GM12878 (cell line): ENCODE measurements around the gene MYO1E.

Experiments used
- KAT2A ChIP-seq: conservative IDR thresholded peaks from 2 replicates; pipeline ENCODE4 v1.6.1; 2011; ENCODE audit warnings: low read depth, low read length; ENCODE audit not compliant: control insufficient read depth
- POLR2A ChIP-seq: IDR thresholded peaks from 2 replicates; pipeline ENCODE4 v1.6.1; 2011; ENCODE audit warnings: low read depth, mild to moderate bottlenecking, low read length
- TF ChIP-seq, protein P1 (sequence below): fragments of 450-650 bp; IDR thresholded peaks from 2 replicates; pipeline ENCODE4 v1.6.1; 2016; ENCODE audit warnings: mild to moderate bottlenecking
- TF ChIP-seq, protein P2 (sequence below), 3 experiments: IDR thresholded peaks in 2 of 3; conservative IDR thresholded peaks in 1 of 3; 2 replicates each; pipeline ENCODE4 v1.5.1; 2011; ENCODE audit warnings: low read depth in 3 of 3, low read length in 3 of 3, mild to moderate bottlenecking in 3 of 3, control low read depth in 2 of 3, moderate library complexity in 2 of 3, inconsistent platforms in 1 of 3, mixed read lengths in 1 of 3; ENCODE audit not compliant: control insufficient read depth in 2 of 3, insufficient read depth in 1 of 3; ENCODE audit errors: extremely low read depth in 1 of 3

DNA sequence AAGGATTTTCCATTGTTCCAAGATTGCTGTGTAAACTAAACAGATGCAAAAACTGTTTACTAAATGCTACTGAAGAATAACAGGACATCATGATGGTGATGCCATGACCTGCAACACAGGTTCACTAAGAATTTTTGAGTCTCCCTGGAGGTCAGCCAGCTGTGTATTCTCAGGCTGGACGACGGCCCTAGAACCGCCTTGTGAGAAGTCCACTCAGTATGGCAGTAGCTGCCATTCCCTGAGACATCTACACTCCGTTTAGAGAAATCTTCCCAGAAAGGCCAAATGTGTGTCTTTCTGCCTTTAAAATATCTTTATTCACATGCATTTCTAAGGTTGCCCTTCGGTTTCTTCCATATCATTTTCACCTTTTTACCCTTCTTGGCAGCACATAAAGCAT is 63.3 kb downstream of the MYO1E start:
- TF ChIP-seq KAT2A (no peak), POLR2A (no peak)
- TF ChIP-seq, protein P1, sequence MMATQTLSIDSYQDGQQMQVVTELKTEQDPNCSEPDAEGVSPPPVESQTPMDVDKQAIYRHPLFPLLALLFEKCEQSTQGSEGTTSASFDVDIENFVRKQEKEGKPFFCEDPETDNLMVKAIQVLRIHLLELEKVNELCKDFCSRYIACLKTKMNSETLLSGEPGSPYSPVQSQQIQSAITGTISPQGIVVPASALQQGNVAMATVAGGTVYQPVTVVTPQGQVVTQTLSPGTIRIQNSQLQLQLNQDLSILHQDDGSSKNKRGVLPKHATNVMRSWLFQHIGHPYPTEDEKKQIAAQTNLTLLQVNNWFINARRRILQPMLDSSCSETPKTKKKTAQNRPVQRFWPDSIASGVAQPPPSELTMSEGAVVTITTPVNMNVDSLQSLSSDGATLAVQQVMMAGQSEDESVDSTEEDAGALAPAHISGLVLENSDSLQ, result no peak
- TF ChIP-seq, protein P2, sequence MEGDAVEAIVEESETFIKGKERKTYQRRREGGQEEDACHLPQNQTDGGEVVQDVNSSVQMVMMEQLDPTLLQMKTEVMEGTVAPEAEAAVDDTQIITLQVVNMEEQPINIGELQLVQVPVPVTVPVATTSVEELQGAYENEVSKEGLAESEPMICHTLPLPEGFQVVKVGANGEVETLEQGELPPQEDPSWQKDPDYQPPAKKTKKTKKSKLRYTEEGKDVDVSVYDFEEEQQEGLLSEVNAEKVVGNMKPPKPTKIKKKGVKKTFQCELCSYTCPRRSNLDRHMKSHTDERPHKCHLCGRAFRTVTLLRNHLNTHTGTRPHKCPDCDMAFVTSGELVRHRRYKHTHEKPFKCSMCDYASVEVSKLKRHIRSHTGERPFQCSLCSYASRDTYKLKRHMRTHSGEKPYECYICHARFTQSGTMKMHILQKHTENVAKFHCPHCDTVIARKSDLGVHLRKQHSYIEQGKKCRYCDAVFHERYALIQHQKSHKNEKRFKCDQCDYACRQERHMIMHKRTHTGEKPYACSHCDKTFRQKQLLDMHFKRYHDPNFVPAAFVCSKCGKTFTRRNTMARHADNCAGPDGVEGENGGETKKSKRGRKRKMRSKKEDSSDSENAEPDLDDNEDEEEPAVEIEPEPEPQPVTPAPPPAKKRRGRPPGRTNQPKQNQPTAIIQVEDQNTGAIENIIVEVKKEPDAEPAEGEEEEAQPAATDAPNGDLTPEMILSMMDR (IDR thresholded peaks at IDR 0.05 in 2 of 3, conservative IDR thresholded peaks at IDR 0.05 in 1 of 3; ENCODE audit: control insufficient read depth in 2 of 3, extremely low read depth in 1 of 3, insufficient read depth in 1 of 3, low read depth in 3 of 3, low read length in 3 of 3), result no peak
